Skin of body (tissue), 2 donors: Measurements from ENCODE around the gene VPS8. TPM values are rescaled to one million over a fixed set of nuclear protein-coding genes. Genes with fewer than 3 reads are reported as not detected.
"Not testable (repeated sequence)": the region's sequence is repeated elsewhere in the genome, so short reads cannot be mapped to it uniquely, and the experiment has no call there.

Experiments used
- DNase-seq: peaks from one replicate; lab custom pipeline; 2025; lab: John Stamatoyannopoulos, UW
- total RNA-seq: library from RNA; depleted of rRNA; stranded (reverse); fragments of >200 nt; gene quantifications from one replicate; pipeline ENCODE4 v1.2.3, GENCODE V29; 2014

VPS8 gene
- total RNA-seq, 1 donor from 2014 or later = 116 TPM

DNA sequence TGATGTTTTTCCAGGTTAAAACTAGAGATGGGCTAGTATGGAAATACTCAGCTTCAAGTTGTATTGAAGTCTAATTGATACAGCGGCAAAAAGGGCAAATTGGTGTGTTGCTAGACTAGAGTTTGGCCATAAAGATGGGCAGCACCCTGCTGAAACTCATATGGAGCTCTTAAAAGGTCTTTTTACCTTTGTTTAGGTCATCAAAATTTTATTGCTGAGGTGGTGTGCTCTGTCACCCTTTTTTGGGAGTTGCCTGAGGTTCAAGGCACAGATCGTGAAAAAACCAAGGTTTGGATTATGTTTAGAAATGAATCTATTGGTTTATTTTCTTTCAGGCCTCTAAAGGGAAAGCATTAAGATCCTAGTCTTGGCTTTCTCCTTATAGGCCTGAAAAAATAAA, 38.2 kb downstream of the VPS8 start:
- no peak for DNase-seq

DNA sequence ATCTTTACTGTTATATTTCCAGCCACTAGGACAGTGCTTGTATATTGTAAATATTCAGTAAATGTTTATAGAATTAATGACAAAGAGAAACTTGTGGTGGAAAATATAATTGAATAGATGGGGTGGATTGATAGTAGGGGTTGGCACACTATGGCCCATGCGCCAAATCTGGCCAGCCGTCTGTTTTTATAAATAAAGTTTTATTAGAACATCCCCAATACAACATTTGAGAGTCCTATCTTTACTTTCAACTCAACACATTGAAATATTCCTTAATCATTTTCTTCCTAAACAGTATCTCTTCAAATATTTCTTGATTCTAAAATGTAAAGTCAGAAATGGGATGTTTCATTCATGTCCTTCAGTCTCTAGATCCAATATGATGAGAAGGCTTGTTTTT, 45.1 kb downstream of the VPS8 start:
- DNase-seq = no peak

DNA sequence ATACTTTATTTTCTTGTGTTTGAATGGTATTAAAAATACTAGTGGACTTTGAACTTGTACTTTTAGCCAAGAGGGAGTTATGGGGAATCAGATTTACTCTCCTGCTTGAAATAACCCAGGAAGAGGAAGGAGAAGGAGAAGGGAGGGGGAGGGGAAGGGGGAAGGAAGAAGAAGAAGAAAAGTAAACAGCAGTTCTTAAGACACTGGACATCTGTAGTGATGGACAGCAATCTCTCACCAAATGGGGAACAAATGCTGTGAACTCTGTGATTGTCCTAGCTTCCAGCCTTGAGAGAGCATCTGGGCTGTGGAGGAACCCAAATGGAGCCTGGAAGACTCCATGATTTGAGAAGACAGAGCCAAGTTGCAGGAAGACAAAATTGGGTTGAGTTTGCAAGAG, 52.0 kb downstream of the VPS8 start:
- DNase-seq = no peak

DNA sequence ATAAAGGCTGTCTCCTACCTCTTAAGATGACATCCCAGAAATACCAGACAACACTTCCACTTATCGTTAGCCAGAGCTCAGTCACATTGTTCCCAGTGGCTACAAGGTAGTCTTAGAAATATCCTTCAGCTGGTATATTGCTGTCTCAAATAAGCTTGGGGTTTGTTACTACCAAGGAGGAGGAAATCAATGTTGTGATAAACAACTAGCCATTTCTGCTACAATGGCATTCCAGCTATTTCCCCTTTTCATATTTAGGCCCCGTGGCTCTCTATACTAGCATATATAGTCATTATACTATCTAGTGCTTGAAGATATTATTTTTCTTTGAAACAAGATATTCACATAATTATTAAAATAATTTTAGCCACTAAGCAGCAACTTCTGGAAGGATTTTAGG, 56.5 kb downstream of the VPS8 start:
- no peak for DNase-seq

DNA sequence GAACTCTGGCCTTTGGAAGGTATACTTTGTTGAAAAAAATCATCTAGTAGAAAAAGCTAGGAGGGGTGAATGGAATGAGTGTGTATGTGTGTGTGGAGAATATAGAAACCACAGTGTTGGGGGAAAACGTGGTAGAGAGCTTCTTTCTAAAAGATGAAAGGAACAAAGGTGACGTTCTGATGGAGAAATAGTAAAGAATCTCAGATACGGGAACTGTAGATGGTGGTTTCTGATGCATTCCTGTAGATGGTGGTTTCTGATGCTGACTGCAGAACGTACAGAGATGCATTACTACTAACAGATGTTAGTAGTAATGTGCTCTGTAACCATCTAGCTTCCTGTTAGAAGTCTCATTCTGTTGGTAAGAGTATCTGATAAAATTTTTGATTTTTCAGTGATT, 60.2 kb downstream of the VPS8 start:
- DNase-seq = no peak

DNA sequence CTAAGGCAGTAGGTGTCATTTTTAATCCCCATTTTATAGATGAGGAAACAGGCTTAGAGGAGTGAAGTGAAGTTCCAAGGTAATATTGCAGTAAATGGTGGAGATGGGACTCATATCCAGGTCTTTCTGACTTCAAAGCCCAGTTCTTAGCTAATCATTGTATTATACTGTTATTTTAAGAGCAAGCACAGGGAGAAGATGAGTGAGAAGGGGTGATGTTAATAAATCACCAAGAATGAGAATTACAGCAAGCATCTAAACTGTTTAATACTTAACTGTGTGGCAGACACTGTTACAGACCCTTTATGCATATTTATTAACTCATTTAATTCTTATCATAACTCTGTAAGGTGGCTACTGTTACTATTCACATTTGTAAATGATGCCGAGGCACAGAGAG, 61.2 kb downstream of the VPS8 start:
- no peak for DNase-seq

DNA sequence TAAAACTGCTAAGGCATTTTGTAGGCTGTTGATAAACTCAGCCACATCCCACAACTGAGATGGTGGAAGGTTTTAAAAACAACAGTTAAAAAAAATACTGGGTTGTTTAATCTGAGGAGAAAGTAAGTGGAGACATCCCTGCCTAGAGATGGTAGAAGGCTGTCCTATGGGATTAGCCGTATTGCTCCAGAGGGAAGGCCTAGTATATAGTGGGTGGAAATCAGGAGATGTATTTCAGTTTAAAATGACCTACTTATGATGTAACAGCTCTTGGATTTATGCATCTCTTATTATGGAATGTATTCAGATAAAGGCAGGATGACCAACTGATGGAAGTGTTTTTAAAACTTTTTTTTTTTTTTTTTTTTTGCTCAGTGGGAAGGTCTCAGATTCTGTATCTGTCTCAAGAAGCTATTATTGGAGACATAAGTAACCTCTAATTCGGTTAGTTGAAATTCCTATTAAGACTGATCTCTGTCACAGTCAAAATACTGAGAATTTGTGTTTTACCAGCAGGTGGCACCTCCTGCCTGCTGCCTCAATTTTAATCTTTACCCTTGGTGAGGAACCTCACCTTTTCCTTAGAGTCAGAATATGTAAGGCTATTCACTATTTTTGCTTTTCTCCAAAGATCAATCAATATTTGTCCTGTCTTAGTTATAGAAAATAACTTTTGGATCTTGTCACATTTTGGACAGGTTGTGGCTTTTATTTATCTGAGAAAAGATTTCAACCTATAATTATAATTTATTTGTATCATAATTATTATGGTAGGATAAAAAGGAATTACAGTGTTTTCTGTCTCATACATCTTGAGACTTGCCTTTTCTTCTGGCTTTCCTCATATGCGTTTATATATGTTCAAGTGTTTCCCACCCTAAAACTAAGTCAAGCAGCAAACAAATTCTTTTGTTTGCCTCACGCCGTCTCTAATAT, 63.0 kb downstream of the VPS8 start:
- DNase-seq = no peak

DNA sequence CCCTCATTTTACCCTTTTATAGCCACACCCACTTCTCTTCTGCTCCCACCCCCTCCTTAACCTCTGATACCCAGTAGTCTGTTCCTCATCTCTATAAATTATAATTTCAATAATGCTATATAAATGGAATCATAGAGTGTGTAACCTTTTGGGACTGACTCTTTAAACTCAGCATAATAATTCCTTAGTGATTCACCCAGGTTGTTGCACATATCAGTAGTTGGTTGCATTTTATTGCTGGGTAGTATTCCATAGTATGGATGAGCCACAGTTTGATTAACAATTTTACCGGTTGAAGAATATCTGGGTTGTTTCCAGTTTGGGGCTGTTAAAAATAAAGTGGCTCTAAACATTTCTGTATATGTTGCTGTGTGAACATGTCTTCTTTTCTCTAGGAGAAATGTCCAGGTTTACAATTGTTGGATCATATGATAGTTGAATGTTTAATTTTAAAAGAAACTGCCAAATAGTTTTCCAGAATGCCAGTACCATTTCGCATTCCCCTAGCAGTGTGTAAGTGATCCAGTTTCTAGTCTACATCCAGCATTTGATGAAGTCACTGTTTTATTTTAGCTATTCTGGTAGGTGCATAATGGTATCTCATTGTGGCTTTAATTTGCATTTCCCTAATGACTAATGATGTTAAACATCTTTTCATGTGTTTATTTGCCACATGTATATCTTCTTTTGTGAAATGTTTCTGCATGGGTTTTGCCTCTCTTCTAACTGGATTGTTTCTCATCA, 68.5 kb downstream of the VPS8 start:
- no peak for DNase-seq

DNA sequence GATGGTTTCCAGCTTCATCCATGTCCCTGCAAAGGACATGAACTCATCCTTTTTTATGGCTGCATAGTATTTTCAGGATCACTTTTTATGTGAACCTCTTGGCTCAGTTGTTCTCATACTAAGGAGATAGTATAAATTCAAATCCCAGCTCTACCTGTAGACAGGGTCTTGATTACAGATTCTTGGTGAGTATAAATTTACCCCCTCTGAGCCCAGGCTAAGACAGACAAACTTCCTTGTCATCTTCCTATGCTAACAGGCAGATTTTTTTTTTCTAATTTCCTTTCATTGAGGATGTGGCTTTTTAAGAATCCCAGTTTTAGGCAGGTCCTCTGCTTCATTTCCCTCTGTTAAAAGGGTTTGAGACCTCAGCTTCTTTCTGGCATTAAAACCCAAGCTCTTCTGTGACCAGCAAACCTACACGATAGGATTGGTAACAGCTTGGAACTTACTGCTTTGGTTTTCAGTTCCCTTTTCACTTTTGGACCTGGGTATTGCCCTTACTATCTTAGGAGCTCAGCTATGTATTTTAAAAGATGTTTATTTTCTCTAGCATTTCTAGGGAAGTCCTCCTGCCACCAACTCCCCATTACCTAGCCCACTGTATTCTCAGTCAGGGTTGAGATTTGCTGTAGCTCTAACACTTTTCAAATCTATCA, 72.5 kb downstream of the VPS8 start:
- no peak for DNase-seq

DNA sequence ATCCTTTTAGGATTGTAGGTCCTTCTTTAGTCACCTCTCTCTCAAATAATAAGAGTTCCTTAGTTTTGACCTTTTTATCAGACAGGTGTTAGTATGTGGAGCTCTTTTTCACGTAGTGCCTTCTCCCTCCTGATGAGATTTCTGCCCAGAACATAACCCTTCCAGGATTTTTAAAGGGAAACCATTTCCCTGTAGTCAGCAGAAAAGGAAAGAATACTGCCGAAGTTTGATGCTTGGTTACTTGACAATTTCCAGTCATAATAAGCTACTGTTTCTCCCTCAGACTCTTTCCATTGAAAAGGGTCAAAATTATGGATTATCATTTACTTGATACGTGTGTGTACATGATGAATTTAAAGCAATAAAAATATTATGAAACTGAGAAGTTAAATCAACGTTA, 73.1 kb downstream of the VPS8 start:
- no peak for DNase-seq

DNA sequence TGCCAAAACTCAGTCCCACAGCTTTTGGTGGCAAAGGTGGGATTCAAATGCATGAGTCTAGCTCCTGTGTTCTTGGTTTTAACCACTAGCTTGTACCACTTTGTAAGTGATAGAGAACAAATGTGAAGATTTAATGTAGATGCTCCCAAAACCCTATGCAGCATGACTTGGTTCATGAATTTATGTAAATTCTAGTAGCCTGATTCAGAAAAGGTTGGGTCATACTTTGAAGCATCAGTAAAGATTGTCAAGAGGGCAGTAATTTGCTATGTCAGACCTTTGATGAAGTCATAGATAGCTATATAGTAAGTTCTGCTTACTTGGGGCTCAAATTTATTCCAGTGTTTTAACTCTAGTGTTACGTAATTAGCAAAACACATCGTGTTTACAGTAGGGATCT, 75.6 kb downstream of the VPS8 start:
- DNase-seq = no peak

DNA sequence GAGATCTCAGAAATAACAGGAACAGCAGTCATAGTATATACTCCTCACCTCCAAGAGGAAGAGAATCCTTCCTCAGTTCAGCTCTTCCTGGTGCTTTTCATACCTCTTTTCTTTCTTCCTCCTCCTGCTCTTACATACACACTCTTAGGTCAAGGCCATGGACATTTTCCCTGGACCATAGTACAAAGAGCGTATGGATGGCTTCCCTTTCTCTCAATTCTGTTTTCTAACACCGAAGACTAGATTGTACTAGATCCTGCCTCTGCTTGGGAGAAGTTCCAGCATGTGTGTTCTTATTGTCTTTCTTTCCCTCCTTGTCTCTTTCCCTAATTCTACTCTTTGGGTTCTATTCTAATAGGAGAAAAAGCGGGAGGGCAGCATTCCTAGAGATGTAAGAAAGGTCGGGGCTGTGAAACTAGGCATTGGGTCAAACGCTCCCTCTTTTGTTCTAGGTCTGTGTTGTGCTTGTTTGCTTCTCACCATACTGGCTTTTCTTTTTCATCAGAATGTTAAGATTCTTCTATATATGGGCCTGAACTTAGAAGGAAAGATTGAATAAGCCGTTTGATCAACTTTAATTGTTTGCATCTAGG, 77.4 kb downstream of the VPS8 start:
- no peak for DNase-seq

DNA sequence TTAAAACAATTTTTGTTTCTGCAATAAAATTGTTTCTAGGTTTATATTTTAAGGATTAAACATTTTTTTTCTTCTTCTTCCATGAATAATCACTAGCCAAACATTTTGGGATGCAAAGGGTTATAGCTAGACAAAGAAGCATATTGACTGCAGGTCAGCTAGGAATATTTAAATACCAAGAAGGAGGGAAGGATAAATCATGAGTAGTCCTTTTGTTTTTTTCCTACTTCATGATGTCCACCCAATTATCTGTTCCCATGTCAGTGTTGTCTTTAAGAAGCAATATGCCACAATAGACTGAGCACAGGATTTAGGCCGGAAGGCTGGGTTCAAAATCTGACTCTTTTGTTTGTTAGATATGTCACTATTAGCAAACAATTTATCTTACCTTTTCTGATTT, 82.1 kb downstream of the VPS8 start:
- no peak for DNase-seq

DNA sequence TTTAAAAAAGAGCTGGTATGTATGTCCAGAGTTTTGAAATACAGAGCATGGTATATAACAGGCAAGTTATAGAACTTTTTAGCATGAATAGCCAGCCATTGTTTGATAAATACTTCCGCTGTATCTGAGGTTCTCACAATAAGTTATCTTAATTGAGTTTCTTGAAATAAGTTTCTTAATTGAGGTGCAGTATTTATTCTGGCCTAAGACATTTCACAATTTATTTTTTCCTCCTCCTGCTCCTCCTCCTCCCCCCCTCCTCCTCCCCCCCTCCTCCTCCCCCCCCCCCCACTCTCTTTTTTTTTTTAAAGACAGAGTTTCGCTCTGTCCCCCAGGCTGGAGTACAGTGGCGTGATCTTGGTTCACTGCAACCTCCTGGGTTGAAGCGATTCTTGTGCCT, 83.4 kb downstream of the VPS8 start:
- no peak for DNase-seq

DNA sequence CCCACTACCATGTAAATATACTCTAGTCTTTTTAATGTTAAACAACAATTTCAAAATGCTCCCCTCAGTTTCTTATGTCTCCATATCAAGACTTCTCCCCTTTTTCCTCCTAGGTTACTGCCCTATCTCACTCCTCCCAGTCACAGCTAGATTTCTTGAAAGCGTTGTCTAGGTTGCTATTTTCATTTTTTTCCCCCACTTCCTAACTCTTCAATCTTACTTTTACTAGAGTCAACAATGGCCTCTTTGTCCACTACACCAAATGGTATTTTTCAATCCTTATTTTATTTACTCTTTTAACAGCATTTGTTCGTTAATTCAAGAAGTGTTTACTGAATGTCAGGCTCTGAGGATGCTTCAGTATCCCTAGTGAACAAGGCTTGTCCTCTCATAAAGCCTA, 84.4 kb downstream of the VPS8 start:
- no peak for DNase-seq

DNA sequence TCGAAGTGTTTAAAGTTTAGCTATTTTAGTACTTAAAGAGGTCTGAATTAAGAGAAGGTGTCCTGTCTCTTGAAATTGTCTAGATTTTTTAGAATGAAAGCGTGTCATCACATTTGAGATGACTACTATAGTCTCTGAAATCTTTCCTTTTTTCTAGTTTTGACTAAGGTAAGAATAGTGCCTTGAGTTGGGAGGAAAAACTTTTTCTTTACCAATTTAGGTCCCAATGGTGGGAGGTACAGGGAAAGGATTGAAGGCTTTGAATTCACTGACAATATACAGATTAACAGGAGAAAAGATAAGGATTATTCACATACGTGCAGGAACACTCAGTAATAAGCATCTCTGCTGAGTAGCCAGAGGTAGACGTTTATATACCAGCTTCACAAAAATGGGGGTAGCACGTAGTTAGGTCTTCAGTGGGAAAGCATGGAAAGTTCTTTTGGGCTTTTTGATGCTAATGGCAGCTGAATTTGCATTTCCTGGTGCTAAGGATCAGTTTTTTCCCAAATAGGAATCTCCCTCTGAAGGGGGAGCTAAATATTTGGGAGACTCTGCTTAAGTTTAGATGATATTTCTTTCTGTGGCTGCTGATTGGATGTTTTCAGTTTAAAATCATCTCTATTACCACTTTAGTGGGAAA, 88.1 kb downstream of the VPS8 start:
- DNase-seq = no peak

DNA sequence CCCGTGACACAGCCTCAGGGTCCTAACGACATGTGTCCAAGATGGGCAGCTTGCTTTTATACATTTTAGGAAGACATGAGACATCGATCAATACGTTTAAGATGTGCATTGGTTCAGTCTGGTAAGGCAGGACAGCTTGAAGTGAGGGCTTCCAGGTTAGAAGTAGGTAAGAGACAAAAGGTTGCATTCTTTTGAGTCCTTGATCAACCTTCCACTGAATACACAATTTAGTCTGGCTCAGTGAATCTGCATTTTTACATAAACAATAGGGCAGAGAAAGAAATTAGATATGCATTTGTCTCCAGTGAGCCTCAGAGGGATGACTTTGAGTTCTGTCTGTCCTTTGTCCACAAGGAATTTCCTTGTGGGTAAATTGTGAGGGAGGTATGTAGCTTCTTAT, 95.1 kb downstream of the VPS8 start:
- not testable (repeated sequence) for DNase-seq

DNA sequence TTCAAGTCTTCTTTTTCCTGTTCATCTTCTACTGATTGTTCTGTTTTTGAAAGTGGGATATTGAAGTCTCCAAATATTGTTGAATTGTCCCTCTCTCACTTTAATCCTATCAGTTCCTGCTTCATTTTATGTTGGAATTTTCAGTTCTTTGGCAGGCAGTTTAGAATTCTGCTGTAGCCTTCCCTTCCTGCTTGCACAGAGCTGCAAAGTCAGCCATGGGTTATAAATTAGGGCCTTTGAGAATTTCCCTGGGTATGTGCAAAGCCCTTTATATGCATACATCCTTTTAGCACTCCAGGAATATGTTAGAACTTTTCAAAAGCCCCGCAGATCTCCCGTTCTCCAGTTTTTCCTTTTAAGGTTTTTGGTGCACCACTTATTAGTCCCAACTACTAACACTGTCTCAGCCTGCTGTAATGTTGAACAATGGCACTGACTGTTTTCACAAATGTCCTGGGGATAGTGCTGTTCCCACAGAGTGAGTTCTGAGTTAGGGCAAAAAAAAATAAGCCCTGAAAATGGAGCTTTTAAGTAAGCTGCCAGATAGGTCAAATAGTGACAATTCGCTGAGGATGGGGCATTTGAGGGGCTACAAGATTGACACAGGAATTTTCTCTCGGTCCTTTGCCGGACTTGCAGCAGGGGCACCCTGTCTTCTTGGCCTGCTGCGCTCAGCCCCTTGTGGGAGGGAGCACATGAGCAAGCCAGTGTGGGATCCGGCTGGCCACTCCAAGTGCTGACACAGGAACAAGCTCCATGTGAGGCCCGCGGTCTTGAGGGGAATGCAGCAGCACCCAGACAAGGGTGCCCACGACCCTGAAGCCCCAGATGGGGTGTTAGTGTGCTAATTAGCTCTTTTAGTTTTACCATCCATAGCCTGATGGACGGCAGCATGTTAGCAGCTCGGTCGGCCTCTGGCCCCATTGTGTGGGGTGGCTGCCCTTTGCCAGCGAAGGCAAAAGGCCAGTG, 96.0 kb downstream of the VPS8 start:
- DNase-seq = no peak

DNA sequence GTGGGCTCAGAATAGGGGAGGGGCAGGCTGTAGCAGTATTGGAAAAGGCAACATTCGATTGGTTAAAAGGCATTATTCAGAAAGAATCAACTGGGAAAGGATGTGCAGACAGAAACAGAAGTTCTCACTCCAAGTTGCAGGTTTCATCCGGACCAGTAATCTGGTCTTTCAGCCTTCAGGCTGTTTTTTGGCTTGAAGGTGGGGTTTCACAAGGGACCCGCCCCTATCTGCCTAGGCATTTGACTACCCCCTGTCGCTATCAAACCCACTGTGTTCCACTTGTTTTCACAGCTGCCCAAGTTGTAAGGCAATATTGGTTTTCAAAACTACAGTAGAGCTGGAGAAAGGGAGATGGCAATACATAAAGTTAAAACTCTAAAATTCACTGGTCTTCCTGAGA, 96.9 kb downstream of the VPS8 start:
- no peak for DNase-seq

DNA sequence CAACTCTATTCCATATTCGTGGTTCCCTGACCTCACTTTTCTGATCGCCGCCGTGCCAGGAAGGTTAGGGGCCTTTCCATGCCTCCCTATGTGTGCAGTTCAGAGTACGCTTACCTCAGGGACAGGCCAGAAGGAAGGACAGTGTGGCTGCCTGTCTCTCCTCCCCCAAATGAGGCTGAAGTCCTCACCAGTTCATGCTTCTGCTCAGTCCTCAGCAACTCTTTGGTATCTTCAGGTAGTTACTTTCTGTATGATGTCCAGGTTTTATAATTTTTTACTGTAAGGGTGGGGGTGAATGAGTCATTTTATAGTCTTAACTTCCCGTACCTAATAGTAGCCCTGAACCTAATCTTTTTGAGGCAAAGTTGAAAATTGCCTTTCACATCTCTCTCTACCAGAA, 98.7 kb downstream of the VPS8 start:
- no peak for DNase-seq
